HEK293 (cell line): Measurements from ENCODE around the gene KCNQ2.

ENCODE experiments used
- CTCF ChIA-PET: fragments of 350-600 bp; formaldehyde crosslinking; extraction: SDS; loops from one replicate; lab custom pipeline; 2021; ENCODE audit warnings: antibody characterized with exemption; lab: Yijun Ruan, JAX
- POLR2A ChIA-PET: fragments of 300-600 bp; formaldehyde crosslinking; extraction: SDS; loops from one replicate; lab custom pipeline; 2020; ENCODE audit warnings: antibody characterized with exemption, inconsistent platforms; lab: Yijun Ruan, JAX
- H3K27ac ChIP-seq: fragments of 200-500 bp; sonication (Bioruptor generic); 2 replicates; pipeline ENCODE4 v1.5.1; 2014; ENCODE audit warnings: low read depth, low read length, control low read depth, inconsistent platforms; ENCODE audit errors: extremely low read depth
- H3K36me3 ChIP-seq, 2 experiments: fragments of 200-500 bp in 1 of 2; sonication (Bioruptor generic) in 1 of 2; 1 replicate in 1 of 2; 2 replicates in 1 of 2; pipeline ENCODE4 v1.5.1; 2014 to 2017; ENCODE audit warnings: inconsistent platforms in 2 of 2, low read length in 2 of 2; ENCODE audit not compliant: control insufficient read depth in 2 of 2, insufficient read depth in 1 of 2
- H3K4me1 ChIP-seq: fragments of 200-500 bp; sonication (Bioruptor generic); 2 replicates; pipeline ENCODE4 v1.5.1; 2014; ENCODE audit warnings: mild to moderate bottlenecking, low read length, inconsistent platforms; ENCODE audit not compliant: control insufficient read depth, insufficient read depth
- H3K4me3 ChIP-seq: 2 replicates; pipeline ENCODE4 v1.5.1; 2011; ENCODE audit warnings: low read depth, mild to moderate bottlenecking, control low read depth, low read length, moderate library complexity
- H3K9me3 ChIP-seq: fragments of 200-500 bp; sonication (Bioruptor generic); 2 replicates; pipeline ENCODE4 v1.5.1; 2014; ENCODE audit warnings: low read depth, low read length, inconsistent platforms; ENCODE audit not compliant: control insufficient read depth, insufficient read depth
- BCL6B ChIP-seq: fragments of 450-650 bp; formaldehyde crosslinking; IDR thresholded peaks from 2 replicates; pipeline ENCODE4 v1.5.1; 2017; ENCODE audit warnings: missing biosample characterization, missing genetic modification characterization
- GLIS1 ChIP-seq: fragments of 450-650 bp; formaldehyde crosslinking; IDR thresholded peaks from 2 replicates; pipeline ENCODE4 v1.5.1; 2016; ENCODE audit warnings: missing biosample characterization, missing genetic modification characterization
- GLIS2 ChIP-seq: fragments of 450-650 bp; formaldehyde crosslinking; IDR thresholded peaks from 2 replicates; pipeline ENCODE4 v1.5.1; 2016; ENCODE audit warnings: missing biosample characterization, missing genetic modification characterization
- MYNN ChIP-seq: fragments of 450-650 bp; formaldehyde crosslinking; IDR thresholded peaks from 2 replicates; pipeline ENCODE4 v1.5.1; 2016; ENCODE audit warnings: missing biosample characterization, missing genetic modification characterization, borderline replicate concordance
- SCRT1 ChIP-seq: fragments of 450-650 bp; formaldehyde crosslinking; IDR thresholded peaks from 2 replicates; pipeline ENCODE4 v1.5.1; 2016; ENCODE audit warnings: missing biosample characterization, missing genetic modification characterization, borderline replicate concordance
- TCF7L2 ChIP-seq: IDR thresholded peaks from 2 replicates; pipeline ENCODE4 v1.6.1; 2011; ENCODE audit warnings: low read depth, mild to moderate bottlenecking, inconsistent platforms, low read length, moderate library complexity, borderline replicate concordance
- TSHZ1 ChIP-seq: fragments of 450-650 bp; formaldehyde crosslinking; IDR thresholded peaks from 2 replicates; pipeline ENCODE4 v1.5.1; 2016; ENCODE audit warnings: missing biosample characterization, missing genetic modification characterization, borderline replicate concordance
- YY2 ChIP-seq: fragments of 450-650 bp; formaldehyde crosslinking; IDR thresholded peaks from 2 replicates; pipeline ENCODE4 v1.5.1; 2016; ENCODE audit warnings: missing biosample characterization, missing genetic modification characterization
- ZBTB21 ChIP-seq: fragments of 450-650 bp; formaldehyde crosslinking; IDR thresholded peaks from 2 replicates; pipeline ENCODE4 v1.5.1; 2017; ENCODE audit warnings: missing biosample characterization, missing genetic modification characterization
- ZNF121 ChIP-seq: fragments of 450-650 bp; formaldehyde crosslinking; IDR thresholded peaks from 2 replicates; pipeline ENCODE4 v1.5.1; 2016; ENCODE audit warnings: missing biosample characterization, missing genetic modification characterization
- ZNF140 ChIP-seq: fragments of 450-650 bp; formaldehyde crosslinking; IDR thresholded peaks from 2 replicates; pipeline ENCODE4 v1.5.1; 2016; ENCODE audit warnings: missing biosample characterization, missing genetic modification characterization
- ZNF169 ChIP-seq: fragments of 450-650 bp; formaldehyde crosslinking; IDR thresholded peaks from 2 replicates; pipeline ENCODE4 v1.5.1; 2016; ENCODE audit warnings: missing biosample characterization, missing genetic modification characterization
- ZNF174 ChIP-seq: fragments of 450-650 bp; formaldehyde crosslinking; IDR thresholded peaks from 2 replicates; pipeline ENCODE4 v1.5.0; 2017; ENCODE audit warnings: missing biosample characterization, mild to moderate bottlenecking, missing genetic modification characterization
- ZNF221 ChIP-seq: fragments of 450-650 bp; formaldehyde crosslinking; IDR thresholded peaks from 2 replicates; pipeline ENCODE4 v1.5.1; 2017; ENCODE audit warnings: missing biosample characterization, missing genetic modification characterization, borderline replicate concordance
- ZNF350 ChIP-seq: fragments of 450-650 bp; formaldehyde crosslinking; IDR thresholded peaks from 2 replicates; pipeline ENCODE4 v1.5.0; 2017; ENCODE audit warnings: missing biosample characterization, mild to moderate bottlenecking, missing genetic modification characterization
- ZNF433 ChIP-seq: fragments of 450-650 bp; formaldehyde crosslinking; IDR thresholded peaks from 2 replicates; pipeline ENCODE4 v1.5.1; 2016; ENCODE audit warnings: missing biosample characterization, missing genetic modification characterization, low read depth
- ZNF514 ChIP-seq: fragments of 450-650 bp; formaldehyde crosslinking; IDR thresholded peaks from 2 replicates; pipeline ENCODE4 v1.5.1; 2016; ENCODE audit warnings: missing biosample characterization, missing genetic modification characterization
- ZNF529 ChIP-seq: fragments of 450-650 bp; formaldehyde crosslinking; IDR thresholded peaks from 2 replicates; pipeline ENCODE4 v1.5.1; 2017; ENCODE audit warnings: missing genetic modification characterization, missing biosample characterization; ENCODE audit not compliant: insufficient replicate concordance
- ZNF549 ChIP-seq: fragments of 450-650 bp; IDR thresholded peaks from 2 replicates; pipeline ENCODE4 v1.5.1; 2018; ENCODE audit warnings: missing biosample characterization, missing genetic modification characterization, mild to moderate bottlenecking, inconsistent platforms, moderate library complexity
- ZNF580 ChIP-seq: fragments of 450-650 bp; formaldehyde crosslinking; IDR thresholded peaks from 2 replicates; pipeline ENCODE4 v1.5.1; 2016; ENCODE audit warnings: missing biosample characterization, missing genetic modification characterization
- ZNF596 ChIP-seq: fragments of 450-650 bp; IDR thresholded peaks from 2 replicates; pipeline ENCODE4 v1.5.0; 2018; ENCODE audit warnings: missing biosample characterization, mild to moderate bottlenecking, missing genetic modification characterization, moderate library complexity
- ZNF624 ChIP-seq: fragments of 450-650 bp; formaldehyde crosslinking; IDR thresholded peaks from 2 replicates; pipeline ENCODE4 v1.5.1; 2017; ENCODE audit warnings: missing biosample characterization, missing genetic modification characterization

The KCNQ2 gene

GRCh38 chr20:63423751-63424150 is 48.7 kb downstream of the KCNQ2 start:
- H3K27ac ChIP-seq, result no peak overlapping the region
- CTCF ChIA-PET, result no interaction called here
- TF ChIP-seq GLIS2 (0 out of 2 replicates have a peak, but pooled peaks have one; percentile 13), TSHZ1 (tag by site-specific recombination) (no peak), ZNF580 (no peak), ZNF549 (tag by site-specific recombination) (no peak), ZNF221 (tag by site-specific recombination) (no peak), ZNF514 (tag by site-specific recombination) (no peak)
- TF ChIP-seq, all 188 proteins: peak for 1
- no peak overlapping the region for H3K4me3 ChIP-seq
- H3K9me3 ChIP-seq, result no peaks in the 10 kb centered on the region
- no peaks in the 10 kb centered on the region for H3K36me3 ChIP-seq
- POLR2A ChIA-PET, result no interaction called here
- H3K4me1 ChIP-seq, result no peaks in the 10 kb centered on the region

- Histone ChIP-seq H3K4me3 (no peak overlapping the region), H3K27ac (no peak overlapping the region), H3K9me3 (no peaks in the 10 kb centered on the region), H3K36me3 (no peaks in the 10 kb centered on the region), H3K4me1 (no peaks in the 10 kb centered on the region)
- ChIA-PET CTCF (interaction anchor here (0.6 kb wide), 1 partner anchor 14 kb away, joined by 3 read pairs; no protein-coding TSS in a partner anchor), POLR2A (no interaction called here)
- TF ChIP-seq ZNF140 (tag by site-specific recombination) (no peak), ZNF169 (tag by site-specific recombination) (no peak), TCF7L2 (no peak), SCRT1 (tag by site-specific recombination) (no peak), ZNF121 (no peak), GLIS1 (tag by site-specific recombination) (no peak), ZBTB21 (tag by site-specific recombination) (no peak), ZNF596 (tag by site-specific recombination) (no peak), ZNF624 (no peak)
Measured at GRCh38 chr20:63422653-63423052, 49.8 kb downstream of the KCNQ2 start.

GRCh38 chr20:63421913-63422312 is 50.5 kb downstream of the KCNQ2 start:
- Histone ChIP-seq H3K4me3 (no peak overlapping the region), H3K27ac (no peak overlapping the region), H3K36me3 (no peaks in the 10 kb centered on the region), H3K4me1 (no peaks in the 10 kb centered on the region), H3K9me3 (no peaks in the 10 kb centered on the region)
- TF ChIP-seq ZNF433 (no peak), BCL6B (tag by site-specific recombination) (no peak), YY2 (tag by site-specific recombination) (no peak), ZNF350 (tag by site-specific recombination) (no peak), MYNN (no peak), ZNF529 (tag by site-specific recombination) (no peak), ZNF174 (tag by site-specific recombination) (no peak)
- CTCF ChIA-PET, result interaction anchor here (0.6 kb wide), 1 partner anchor 15 kb away, joined by 3 read pairs; no protein-coding TSS in a partner anchor
- POLR2A ChIA-PET, result no interaction called here
